Loucy (cell line): ENCODE measurements around the gene NKAIN4.

ENCODE experiments used
- CTCF ChIP-seq: fragments of 200-600 bp; sonication (generic); conservative IDR thresholded peaks from 2 replicates; pipeline ENCODE4 v1.5.1; 2014; ENCODE audit warnings: mild to moderate bottlenecking, antibody characterized with exemption, low read length
- EZH2phosphoT487 ChIP-seq: fragments of 200-600 bp; IDR thresholded peaks from 2 replicates; pipeline ENCODE4 v1.6.1; 2018; ENCODE audit warnings: antibody characterized with exemption, mild to moderate bottlenecking, moderate library complexity, borderline replicate concordance

- no peak for TF ChIP-seq EZH2phosphoT487
- no peak for TF ChIP-seq CTCF
Measured at GRCh38 chr20:63214514-63214913, 39.7 kb downstream of the NKAIN4 start.
